OCI-LY1 (cell line): ENCODE data around the gene ACVR1.

Source experiments
- EZH2 ChIP-seq: fragments of 200-600 bp; sonication (generic), shearing (Covaris generic); IDR thresholded peaks from 2 replicates; pipeline ENCODE4 v1.8.0; 2017; ENCODE audit warnings: borderline replicate concordance, mixed run types, mild to moderate bottlenecking, antibody characterized with exemption, low read length, moderate library complexity, mixed read lengths
- TF ChIP-seq, protein P1 (sequence below): fragments of 200-600 bp; sonication (generic), shearing (Covaris generic); IDR thresholded peaks from 2 replicates; pipeline ENCODE4 v1.5.1; 2017; ENCODE audit warnings: mild to moderate bottlenecking, antibody characterized with exemption, low read length, moderate library complexity, mixed read lengths

DNA sequence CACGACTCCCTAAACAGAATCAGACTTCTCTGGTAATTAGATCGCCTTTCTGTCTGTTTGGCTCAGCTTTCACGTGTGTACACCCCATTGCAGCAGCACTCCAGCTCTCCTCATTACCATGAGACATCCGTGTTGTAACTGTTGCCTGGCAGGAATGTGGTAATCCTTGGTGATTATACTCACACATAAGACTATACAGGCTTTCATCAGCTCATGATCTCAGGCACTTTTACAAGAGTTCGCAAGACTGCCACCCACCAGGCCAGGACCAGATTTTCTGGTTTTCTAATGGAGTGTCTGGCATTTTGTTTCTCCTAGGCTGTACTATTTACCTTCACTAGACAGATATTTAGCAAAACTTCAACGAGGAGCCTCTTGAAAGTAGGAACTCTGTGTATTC is 50.2 kb downstream of the ACVR1 start:
- TF ChIP-seq, protein P1, sequence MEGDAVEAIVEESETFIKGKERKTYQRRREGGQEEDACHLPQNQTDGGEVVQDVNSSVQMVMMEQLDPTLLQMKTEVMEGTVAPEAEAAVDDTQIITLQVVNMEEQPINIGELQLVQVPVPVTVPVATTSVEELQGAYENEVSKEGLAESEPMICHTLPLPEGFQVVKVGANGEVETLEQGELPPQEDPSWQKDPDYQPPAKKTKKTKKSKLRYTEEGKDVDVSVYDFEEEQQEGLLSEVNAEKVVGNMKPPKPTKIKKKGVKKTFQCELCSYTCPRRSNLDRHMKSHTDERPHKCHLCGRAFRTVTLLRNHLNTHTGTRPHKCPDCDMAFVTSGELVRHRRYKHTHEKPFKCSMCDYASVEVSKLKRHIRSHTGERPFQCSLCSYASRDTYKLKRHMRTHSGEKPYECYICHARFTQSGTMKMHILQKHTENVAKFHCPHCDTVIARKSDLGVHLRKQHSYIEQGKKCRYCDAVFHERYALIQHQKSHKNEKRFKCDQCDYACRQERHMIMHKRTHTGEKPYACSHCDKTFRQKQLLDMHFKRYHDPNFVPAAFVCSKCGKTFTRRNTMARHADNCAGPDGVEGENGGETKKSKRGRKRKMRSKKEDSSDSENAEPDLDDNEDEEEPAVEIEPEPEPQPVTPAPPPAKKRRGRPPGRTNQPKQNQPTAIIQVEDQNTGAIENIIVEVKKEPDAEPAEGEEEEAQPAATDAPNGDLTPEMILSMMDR = no peak
- TF ChIP-seq EZH2 = no peak
